BLaER1 (cell line): ENCODE results near the gene F3.

Source experiments
- H3K27ac ChIP-seq: shearing (Covaris generic); formaldehyde crosslinking; 2 replicates; pipeline ENCODE4 v1.8.1; 2022
- H3K27me3 ChIP-seq: shearing (Covaris generic); formaldehyde crosslinking; 2 replicates; pipeline ENCODE4 v1.8.1; 2022
- H3K36me3 ChIP-seq: shearing (Covaris generic); formaldehyde crosslinking; 2 replicates; pipeline ENCODE4 v1.8.1; 2022
- H3K4me1 ChIP-seq: shearing (Covaris generic); formaldehyde crosslinking; 2 replicates; pipeline ENCODE4 v1.8.1; 2022
- H3K4me2 ChIP-seq: shearing (Covaris generic); formaldehyde crosslinking; 2 replicates; pipeline ENCODE4 v1.8.1; 2022
- H3K4me3 ChIP-seq: shearing (Covaris generic); formaldehyde crosslinking; 2 replicates; pipeline ENCODE4 v1.8.1; 2022
- H3K9ac ChIP-seq: shearing (Covaris generic); formaldehyde crosslinking; 2 replicates; pipeline ENCODE4 v1.8.1; 2022
- H3K9me3 ChIP-seq: shearing (Covaris generic); formaldehyde crosslinking; 2 replicates; pipeline ENCODE4 v1.8.1; 2022
- H4K20me1 ChIP-seq: shearing (Covaris generic); formaldehyde crosslinking; 2 replicates; pipeline ENCODE4 v1.8.1; 2022
- Cebpa-rat ChIP-seq: shearing (Covaris generic); IDR thresholded peaks from 2 replicates; pipeline ENCODE4 v1.8.1; 2022

The F3 gene

DNA sequence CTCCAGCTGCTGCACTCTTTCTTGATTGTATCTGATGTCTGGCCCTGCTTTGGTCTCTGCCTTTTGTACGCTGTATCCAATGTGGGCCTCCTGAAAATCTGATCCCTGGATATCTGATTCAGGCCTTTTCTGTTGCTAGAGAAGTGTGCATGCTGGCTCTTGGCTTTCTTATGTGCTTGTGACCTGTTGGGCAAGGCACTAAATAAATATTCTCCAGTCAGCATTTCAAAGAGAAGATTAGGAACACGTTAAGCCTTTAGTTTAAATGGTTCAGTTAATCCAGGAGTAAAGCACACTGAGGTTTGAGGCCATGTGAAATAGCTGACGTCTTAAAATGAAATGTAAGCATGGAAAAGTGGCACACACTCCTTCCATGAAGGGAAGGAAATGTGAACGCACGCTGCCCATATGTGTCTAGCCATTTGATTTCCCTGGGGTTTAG lies 9.3 kb upstream of the F3 start:
- TF ChIP-seq Cebpa-rat = no peak
- no peak overlapping the region for H3K4me3 ChIP-seq
- H4K20me1 ChIP-seq = no peaks in the 10 kb centered on the region
- H3K9ac ChIP-seq = no peak overlapping the region
- H3K27me3 ChIP-seq = no peaks in the 10 kb centered on the region
- peaks cover 10% of the 10 kb centered on the region for H3K4me1 ChIP-seq
- 0 out of 2 replicates have a peak overlapping the region, but pooled peaks have one; percentile 13 for H3K4me2 ChIP-seq
- H3K9me3 ChIP-seq = no peaks in the 10 kb centered on the region
- no peak overlapping the region for H3K27ac ChIP-seq
- no peaks in the 10 kb centered on the region for H3K36me3 ChIP-seq

DNA sequence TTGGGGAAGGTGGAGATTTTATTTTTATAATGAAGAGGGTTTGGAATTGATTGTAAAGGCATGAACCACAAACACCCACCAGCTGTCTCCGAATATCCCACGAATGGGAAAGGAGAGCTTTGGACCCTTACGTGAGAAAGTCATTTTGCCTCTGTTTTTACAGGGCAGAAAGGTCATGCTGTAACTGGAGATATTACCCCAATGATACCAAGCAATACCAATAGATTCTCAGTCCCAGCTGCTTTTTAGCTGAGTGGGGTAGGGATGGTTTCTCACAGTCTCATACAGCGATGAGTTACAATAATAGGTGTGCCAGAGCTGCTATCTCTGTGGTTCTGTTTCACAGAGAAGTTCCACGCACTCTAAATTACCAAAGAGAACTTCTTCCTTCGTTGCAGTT lies 8.8 kb upstream of the F3 start:
- Histone ChIP-seq H3K9ac (no peak overlapping the region), H4K20me1 (no peaks in the 10 kb centered on the region), H3K27me3 (no peaks in the 10 kb centered on the region), H3K36me3 (no peaks in the 10 kb centered on the region), H3K4me1 (peaks cover 10% of the 10 kb centered on the region), H3K4me3 (no peak overlapping the region), H3K27ac (no peak overlapping the region), H3K4me2 (no peak overlapping the region), H3K9me3 (no peaks in the 10 kb centered on the region)
- no peak for TF ChIP-seq Cebpa-rat

DNA sequence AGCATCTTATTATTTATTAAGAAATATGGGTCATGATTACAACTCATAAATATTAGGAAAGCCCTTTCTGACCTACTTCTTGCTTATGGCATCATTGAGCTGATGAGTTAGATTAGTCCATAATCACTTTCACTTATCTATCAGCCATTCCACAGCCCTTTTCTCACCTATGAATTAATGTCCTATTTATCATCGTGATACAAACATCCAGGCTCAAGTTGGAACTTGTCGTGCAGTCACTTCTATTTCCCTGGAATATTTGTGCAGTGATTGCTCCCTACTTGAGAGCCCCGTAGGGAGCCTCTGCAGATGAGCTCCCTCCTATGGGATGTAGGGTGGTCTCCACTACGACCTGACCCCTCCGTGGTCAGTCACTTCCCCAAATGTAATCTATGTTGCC lies 8.1 kb upstream of the F3 start:
- Histone ChIP-seq H3K4me1 (peaks cover 10% of the 10 kb centered on the region), H4K20me1 (no peaks in the 10 kb centered on the region), H3K36me3 (no peaks in the 10 kb centered on the region), H3K9ac (no peak overlapping the region), H3K4me3 (no peak overlapping the region), H3K9me3 (no peaks in the 10 kb centered on the region), H3K4me2 (no peak overlapping the region), H3K27ac (no peak overlapping the region), H3K27me3 (no peaks in the 10 kb centered on the region)
- TF ChIP-seq Cebpa-rat = no peak

DNA sequence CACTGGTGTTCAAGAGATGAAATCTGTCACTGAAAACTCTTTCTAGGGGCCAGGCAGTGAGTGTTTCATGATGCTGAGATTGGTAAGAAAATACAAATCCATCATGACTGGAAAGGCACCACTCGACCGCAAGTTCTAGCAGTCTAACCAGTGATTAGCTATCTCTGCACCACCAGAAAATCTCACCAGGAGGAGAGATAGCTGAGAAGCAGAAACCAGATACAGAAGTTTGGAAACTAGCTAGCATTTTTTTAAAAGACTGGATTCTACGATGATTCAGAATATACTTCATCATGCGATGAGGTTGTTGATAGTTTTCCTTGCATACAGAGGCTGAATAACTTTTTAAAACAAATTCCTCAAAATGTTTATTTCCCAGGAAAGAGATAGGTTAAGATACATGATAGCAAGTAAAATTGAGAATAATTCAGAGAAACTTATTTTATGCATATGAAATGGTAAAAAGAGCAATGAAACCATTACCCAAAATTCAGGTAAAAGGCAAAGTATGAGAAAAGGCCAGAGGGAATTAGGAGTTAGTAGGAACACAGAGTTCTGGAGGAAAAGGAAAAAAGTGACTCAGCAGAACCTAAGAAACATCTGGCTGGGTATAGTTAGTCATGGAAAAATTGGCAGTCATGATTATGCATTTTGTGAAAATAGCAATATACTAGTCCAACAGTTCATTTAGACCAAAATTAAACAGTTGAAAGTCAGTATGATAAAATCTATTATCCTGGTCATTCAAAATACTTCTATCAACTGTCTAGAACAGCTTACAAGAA lies 3.3 kb upstream of the F3 start:
- Histone ChIP-seq H3K4me1 (peaks cover 21% of the 10 kb centered on the region), H3K27me3 (peaks cover 20% of the 10 kb centered on the region), H3K4me2 (no peak overlapping the region), H3K36me3 (no peaks in the 10 kb centered on the region), H4K20me1 (no peaks in the 10 kb centered on the region), H3K27ac (no peak overlapping the region), H3K4me3 (no peak overlapping the region), H3K9ac (no peak overlapping the region), H3K9me3 (peaks cover 3% of the 10 kb centered on the region; the same call in 1 of the 2 replicates)
- no peak for TF ChIP-seq Cebpa-rat

DNA sequence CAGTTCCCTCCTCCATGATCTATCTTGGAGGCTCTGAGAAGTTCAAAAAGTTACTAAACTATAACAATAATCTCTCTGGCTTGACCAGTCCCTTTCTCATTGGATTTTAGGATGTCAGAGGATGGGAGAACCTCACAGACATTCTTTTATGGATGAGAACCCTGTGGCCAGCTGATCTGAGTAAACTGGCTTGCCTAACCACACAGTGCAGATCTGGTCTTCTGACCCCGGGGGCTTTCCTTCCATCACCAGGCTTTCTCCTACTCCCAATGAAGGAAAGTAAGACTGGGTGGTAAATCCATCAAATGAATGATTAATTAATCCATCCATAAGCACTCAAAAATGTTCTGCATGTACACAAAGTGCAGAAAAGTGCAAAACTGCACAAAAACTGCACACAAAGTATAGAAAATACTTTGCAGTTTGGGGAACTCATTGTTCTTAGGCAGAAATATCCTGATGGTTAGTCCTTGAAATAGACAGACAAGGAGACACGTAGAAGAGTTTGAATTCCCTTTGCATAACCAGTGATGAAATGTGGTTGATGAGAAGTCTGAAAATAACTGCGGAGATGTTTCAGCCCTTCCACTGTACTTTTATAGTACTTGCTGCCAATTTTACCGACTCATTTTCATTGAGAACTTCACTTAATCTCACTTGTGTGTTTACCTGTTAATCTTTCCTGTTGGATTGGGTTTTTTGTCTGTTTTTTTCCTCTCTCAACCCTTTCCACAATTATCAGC lies 2.5 kb upstream of the F3 start:
- Histone ChIP-seq H3K4me1 (peaks cover 21% of the 10 kb centered on the region), H3K36me3 (no peaks in the 10 kb centered on the region), H3K27me3 (peaks cover 20% of the 10 kb centered on the region), H3K4me2 (no peak overlapping the region), H3K4me3 (no peak overlapping the region), H3K9me3 (peaks cover 3% of the 10 kb centered on the region; the same call in 1 of the 2 replicates), H3K9ac (no peak overlapping the region), H3K27ac (no peak overlapping the region), H4K20me1 (no peaks in the 10 kb centered on the region)
- no peak for TF ChIP-seq Cebpa-rat

GRCh38 chr1:94543001-94543400 lies 1.4 kb upstream of the F3 start:
- H3K9ac ChIP-seq = no peak overlapping the region
- no peak for TF ChIP-seq Cebpa-rat
- H3K4me1 ChIP-seq = peaks cover 21% of the 10 kb centered on the region
- H3K27ac ChIP-seq = no peak overlapping the region
- peaks cover 3% of the 10 kb centered on the region; the same call in 1 of the 2 replicates for H3K9me3 ChIP-seq
- no peak overlapping the region for H3K4me3 ChIP-seq
- no peaks in the 10 kb centered on the region for H4K20me1 ChIP-seq
- peaks cover 20% of the 10 kb centered on the region for H3K27me3 ChIP-seq
- H3K36me3 ChIP-seq = no peaks in the 10 kb centered on the region
- peak overlapping the region; percentile 94 for H3K4me2 ChIP-seq

- peaks cover 21% of the 10 kb centered on the region for H3K4me1 ChIP-seq
- no peak for TF ChIP-seq Cebpa-rat
- H3K36me3 ChIP-seq = no peaks in the 10 kb centered on the region
- H3K27ac ChIP-seq = no peak overlapping the region
- H3K9ac ChIP-seq = no peak overlapping the region
- peak overlapping the region; percentile 94 for H3K4me2 ChIP-seq
- no peaks in the 10 kb centered on the region for H4K20me1 ChIP-seq
- H3K4me3 ChIP-seq = peak overlapping the region; percentile 74
- H3K27me3 ChIP-seq = peaks cover 20% of the 10 kb centered on the region
- peaks cover 3% of the 10 kb centered on the region; the same call in 1 of the 2 replicates for H3K9me3 ChIP-seq
Measured at GRCh38 chr1:94542088-94542870, 720 bp upstream of the F3 start.

- Histone ChIP-seq H3K4me1 (peaks cover 21% of the 10 kb centered on the region), H3K36me3 (no peaks in the 10 kb centered on the region), H3K4me2 (peak overlapping the region; percentile 94), H3K27me3 (peaks cover 20% of the 10 kb centered on the region), H3K9me3 (peaks cover 3% of the 10 kb centered on the region; the same call in 1 of the 2 replicates), H4K20me1 (no peaks in the 10 kb centered on the region), H3K27ac (no peak overlapping the region), H3K4me3 (peak overlapping the region; percentile 74), H3K9ac (peak overlapping the region; percentile 70; the same call in 1 of the 2 replicates)
- no peak for TF ChIP-seq Cebpa-rat
Measured at GRCh38 chr1:94540440-94541245, 916 bp downstream of the F3 start.

DNA sequence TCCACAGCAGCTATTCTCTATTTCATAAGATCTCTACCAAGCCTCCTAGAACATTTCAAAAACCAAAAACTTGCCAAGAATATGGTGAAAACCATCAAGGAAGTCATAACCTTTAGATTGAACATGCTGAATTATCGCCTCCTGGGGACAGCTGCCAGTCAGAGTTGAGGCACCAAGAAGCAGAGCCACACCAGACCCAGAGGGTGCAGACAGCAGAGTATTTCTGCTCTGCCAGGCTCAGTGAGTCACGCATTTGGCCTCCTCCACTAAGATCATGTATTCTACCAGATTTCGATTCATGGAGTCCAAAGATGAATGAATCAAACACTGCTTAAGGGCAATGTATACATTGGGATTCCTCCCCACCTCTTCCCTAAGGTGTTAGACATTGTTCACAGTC lies 2.1 kb downstream of the F3 start:
- Histone ChIP-seq H3K27ac (no peak overlapping the region), H3K4me1 (peaks cover 21% of the 10 kb centered on the region), H3K4me3 (no peak overlapping the region), H3K9me3 (peaks cover 3% of the 10 kb centered on the region; the same call in 1 of the 2 replicates), H4K20me1 (no peaks in the 10 kb centered on the region), H3K4me2 (no peak overlapping the region), H3K9ac (no peak overlapping the region), H3K27me3 (peaks cover 20% of the 10 kb centered on the region), H3K36me3 (no peaks in the 10 kb centered on the region)
- TF ChIP-seq Cebpa-rat = no peak
